Activated B cell treated with CpG ODN at 0.5 μM for 24 hours (primary cell): Measurements from ENCODE around the gene GREB1L. TPM values are rescaled to one million over a fixed set of nuclear protein-coding genes. Genes with fewer than 3 reads are reported as not detected.

Source experiments
- ATAC-seq: fragments of 200-7000 bp; cut with Tn5 transposase; one replicate; pipeline ENCODE4 v1.10.0; 2021; ENCODE audit warnings: low read depth, mild to moderate bottlenecking, moderate library complexity
- CTCF ChIA-PET: fragments of 350-600 bp; sonication (Branson Sonifier 250); formaldehyde crosslinking; loops from one replicate; lab custom pipeline; 2021; ENCODE audit warnings: antibody characterized with exemption; lab: Charles Lee
- POLR2A ChIA-PET: fragments of 350-600 bp; sonication (Branson Sonifier 250); formaldehyde crosslinking; loops from one replicate; lab custom pipeline; 2021; ENCODE audit warnings: antibody characterized with exemption; lab: Charles Lee
- DNase-seq: peaks from one replicate; pipeline ENCODE4 v3.0.0; 2022
- H3K27ac Mint-ChIP-seq: one replicate; pipeline ENCODE4 v1.8.0; 2020; ENCODE audit warnings: mixed read lengths
- H3K27me3 Mint-ChIP-seq: one replicate; pipeline ENCODE4 v1.8.0; 2021; ENCODE audit warnings: mixed read lengths
- H3K36me3 Mint-ChIP-seq: one replicate; pipeline ENCODE4 v1.8.0; 2021; ENCODE audit warnings: low read depth, mixed read lengths
- H3K4me1 Mint-ChIP-seq: one replicate; pipeline ENCODE4 v1.8.0; 2021; ENCODE audit warnings: mixed read lengths
- H3K4me3 Mint-ChIP-seq: one replicate; pipeline ENCODE4 v1.8.0; 2020; ENCODE audit warnings: mild to moderate bottlenecking, mixed read lengths
- H3K9me3 Mint-ChIP-seq: one replicate; pipeline ENCODE4 v1.8.0; 2020; ENCODE audit warnings: mixed read lengths
- intact Hi-C: fragments of 100-400 bp; cut with micrococcal nuclease; formaldehyde crosslinking; loops from one replicate; pipeline ENCODE4 v1.15.1; 2024
- total RNA-seq: library from RNA; stranded (reverse); gene quantifications from 2 replicates; pipeline ENCODE4 v1.2.3, GENCODE V29; 2022
- TF ChIP-seq, protein P1 (sequence below): fragments of 200-600 bp; IDR thresholded peaks from one replicate; pipeline ENCODE4 v1.8.0; 2022; ENCODE audit warnings: antibody characterized with exemption, mild to moderate bottlenecking

GREB1L gene
- total RNA-seq, 1 donor from 2014 or later, result not detected

DNA sequence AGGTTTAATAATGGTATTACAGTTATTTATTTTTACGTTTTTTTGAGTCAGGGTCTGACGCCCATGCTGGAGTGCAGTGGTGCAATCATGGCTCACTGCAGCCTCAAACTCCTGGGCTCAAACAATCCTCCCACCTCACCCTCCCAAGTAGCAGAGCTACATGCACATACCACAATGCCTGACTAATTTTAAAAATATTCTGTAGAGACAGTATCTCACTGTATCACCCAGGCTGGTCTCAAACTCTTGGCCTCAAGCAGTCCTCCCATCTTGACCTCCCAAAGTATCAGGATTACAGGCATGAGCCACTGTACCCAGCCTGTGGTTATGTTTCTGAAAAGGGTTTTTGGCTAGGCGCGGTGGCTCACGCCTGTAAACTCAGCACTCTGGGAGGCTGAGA lies 237.7 kb downstream of the GREB1L start:
- Mint-ChIP-seq H3K36me3 (no peaks in the 10 kb centered on the region), H3K27me3 (peaks cover 6% of the 10 kb centered on the region), H3K27ac (no peak overlapping the region), H3K4me3 (no peak overlapping the region), H3K4me1 (no peaks in the 10 kb centered on the region), H3K9me3 (no peaks in the 10 kb centered on the region)
- intact Hi-C loops, result no loop called here
- ATAC-seq (no peak), DNase-seq (no peak)
- ChIA-PET POLR2A (no interaction called here), CTCF (no interaction called here)
- TF ChIP-seq, protein P1, sequence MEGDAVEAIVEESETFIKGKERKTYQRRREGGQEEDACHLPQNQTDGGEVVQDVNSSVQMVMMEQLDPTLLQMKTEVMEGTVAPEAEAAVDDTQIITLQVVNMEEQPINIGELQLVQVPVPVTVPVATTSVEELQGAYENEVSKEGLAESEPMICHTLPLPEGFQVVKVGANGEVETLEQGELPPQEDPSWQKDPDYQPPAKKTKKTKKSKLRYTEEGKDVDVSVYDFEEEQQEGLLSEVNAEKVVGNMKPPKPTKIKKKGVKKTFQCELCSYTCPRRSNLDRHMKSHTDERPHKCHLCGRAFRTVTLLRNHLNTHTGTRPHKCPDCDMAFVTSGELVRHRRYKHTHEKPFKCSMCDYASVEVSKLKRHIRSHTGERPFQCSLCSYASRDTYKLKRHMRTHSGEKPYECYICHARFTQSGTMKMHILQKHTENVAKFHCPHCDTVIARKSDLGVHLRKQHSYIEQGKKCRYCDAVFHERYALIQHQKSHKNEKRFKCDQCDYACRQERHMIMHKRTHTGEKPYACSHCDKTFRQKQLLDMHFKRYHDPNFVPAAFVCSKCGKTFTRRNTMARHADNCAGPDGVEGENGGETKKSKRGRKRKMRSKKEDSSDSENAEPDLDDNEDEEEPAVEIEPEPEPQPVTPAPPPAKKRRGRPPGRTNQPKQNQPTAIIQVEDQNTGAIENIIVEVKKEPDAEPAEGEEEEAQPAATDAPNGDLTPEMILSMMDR, result no peak

DNA sequence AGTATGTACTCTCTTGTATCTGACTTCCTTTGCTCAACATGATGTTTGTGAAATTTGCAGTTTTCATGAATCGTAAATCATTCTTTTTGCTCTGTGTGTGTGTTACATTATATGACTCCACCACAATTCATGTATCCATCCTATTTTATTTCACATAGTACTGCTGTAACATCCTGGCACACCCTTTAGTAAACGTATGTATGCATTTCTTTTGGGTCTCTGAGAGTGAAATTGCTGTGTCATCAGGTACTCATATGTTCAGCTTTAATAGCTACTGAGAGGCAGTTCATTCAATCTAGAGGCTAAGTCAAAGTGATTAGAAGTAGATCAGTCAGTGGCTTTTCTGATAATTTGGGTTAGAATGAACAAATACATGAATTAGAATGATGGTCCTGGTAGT lies 239.7 kb downstream of the GREB1L start:
- no peaks in the 10 kb centered on the region for H3K9me3 Mint-ChIP-seq
- H3K36me3 Mint-ChIP-seq, result no peaks in the 10 kb centered on the region
- DNase-seq (no peak), ATAC-seq (no peak)
- peaks cover 12% of the 10 kb centered on the region for H3K27me3 Mint-ChIP-seq
- TF ChIP-seq, protein P1, result no peak
- no peak overlapping the region for H3K4me3 Mint-ChIP-seq
- no peak overlapping the region for H3K27ac Mint-ChIP-seq
- CTCF ChIA-PET, result no interaction called here
- H3K4me1 Mint-ChIP-seq, result no peaks in the 10 kb centered on the region
- POLR2A ChIA-PET, result no interaction called here
- intact Hi-C loops, result no loop called here

DNA sequence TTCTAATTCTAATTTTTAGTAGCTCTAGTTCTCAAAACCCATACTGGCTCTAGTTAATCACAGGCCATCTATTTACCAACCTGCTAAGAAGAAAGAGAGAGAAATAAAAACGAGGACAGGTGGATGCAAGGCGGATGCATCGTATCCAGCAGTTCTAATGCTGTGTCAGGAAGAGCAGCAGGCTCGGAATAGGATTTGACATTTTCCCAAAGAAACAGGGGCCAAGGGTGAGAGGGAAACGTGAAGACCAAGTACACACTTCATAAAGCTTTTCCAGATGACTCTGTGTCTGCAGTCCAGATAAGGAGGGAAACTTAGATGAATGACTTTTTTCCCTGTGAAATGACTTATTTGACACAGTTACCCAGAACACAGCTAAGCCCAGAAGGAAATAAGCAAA lies 241.0 kb downstream of the GREB1L start:
- DNase-seq (no peak), ATAC-seq (no peak)
- Mint-ChIP-seq H3K27me3 (peaks cover 12% of the 10 kb centered on the region), H3K4me1 (no peaks in the 10 kb centered on the region), H3K36me3 (no peaks in the 10 kb centered on the region), H3K27ac (no peak overlapping the region), H3K9me3 (no peaks in the 10 kb centered on the region), H3K4me3 (no peak overlapping the region)
- intact Hi-C loops, result no loop called here
- ChIA-PET CTCF (no interaction called here), POLR2A (no interaction called here)
- TF ChIP-seq, protein P1, result no peak

DNA sequence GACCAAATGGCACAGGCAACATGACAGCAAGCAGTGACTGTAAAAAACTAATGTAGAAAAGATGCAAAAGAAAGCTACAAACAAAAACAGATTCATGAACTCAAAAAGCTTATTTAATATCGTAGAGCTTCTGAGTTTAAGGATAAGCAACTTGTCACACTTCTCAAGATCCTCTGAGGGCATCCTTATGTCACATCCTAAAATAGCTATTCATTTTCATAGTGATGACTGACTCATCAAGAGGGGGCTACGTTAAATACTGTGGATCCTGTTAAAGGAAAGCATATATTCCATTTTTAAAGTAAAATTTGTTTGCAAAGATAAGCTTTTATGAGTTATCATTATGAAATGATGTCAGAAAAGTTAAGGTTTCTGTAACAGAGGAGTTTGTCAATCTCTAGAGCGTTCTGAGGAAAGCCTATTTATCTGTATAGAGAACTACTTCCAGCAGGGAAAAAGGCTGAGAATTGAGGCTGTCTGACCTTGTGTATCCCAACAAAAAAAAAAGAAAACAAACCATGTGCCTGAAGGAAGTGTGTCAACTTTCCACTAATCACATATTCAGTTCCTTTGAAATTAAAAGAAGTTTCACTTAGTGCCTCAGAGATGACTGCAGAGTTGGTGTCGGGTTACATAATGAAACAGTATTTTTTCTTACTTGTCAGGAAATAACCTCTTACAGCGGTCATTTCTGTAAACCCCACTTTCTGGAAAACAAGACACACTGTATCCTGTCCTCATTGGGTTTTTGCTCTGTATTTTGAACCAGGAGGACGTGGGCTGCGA lies 243.0 kb downstream of the GREB1L start:
- intact Hi-C loops, result loop anchor here (5.0 kb wide), 1 partner anchor 1217 kb away; no protein-coding TSS in a partner anchor
- H3K9me3 Mint-ChIP-seq, result no peaks in the 10 kb centered on the region

DNA sequence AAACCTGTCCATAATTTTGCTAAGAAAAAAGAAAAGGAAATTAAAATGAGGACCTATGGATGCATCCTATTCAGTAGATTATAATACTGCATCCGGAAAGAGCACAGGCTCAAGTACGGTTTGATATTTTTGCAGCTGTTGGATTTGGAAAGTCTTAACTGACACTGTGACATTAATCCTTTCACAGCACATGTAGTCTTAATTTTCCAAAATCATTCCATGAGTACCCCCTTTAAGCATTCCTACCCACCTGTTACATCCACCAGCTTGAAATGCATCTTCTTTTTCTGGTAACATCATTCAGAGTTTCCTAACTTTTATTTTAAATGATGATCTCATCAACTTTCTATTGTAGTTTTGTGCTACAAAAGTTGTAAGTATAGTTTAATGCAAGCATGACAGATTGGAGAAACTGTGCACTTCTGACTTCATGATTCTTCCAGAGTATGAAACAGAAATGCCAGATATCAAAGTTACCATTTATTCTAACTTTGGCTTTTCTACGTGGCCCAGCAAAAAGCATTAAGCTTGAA lies 244.9 kb downstream of the GREB1L start:
- Mint-ChIP-seq H3K4me3 (no peak overlapping the region), H3K36me3 (no peaks in the 10 kb centered on the region), H3K9me3 (no peaks in the 10 kb centered on the region), H3K27me3 (peaks cover 9% of the 10 kb centered on the region), H3K27ac (no peak overlapping the region), H3K4me1 (no peaks in the 10 kb centered on the region)
- intact Hi-C loops, result loop anchor here (5.0 kb wide), 1 partner anchor 1215 kb away; no protein-coding TSS in a partner anchor
- TF ChIP-seq, protein P1, result no peak
- ATAC-seq, result no peak
- ChIA-PET CTCF (interaction anchor here (0.8 to 1.6 kb wide), 5 partner anchors 9 to 470 kb away, joined by 3 to 5 read pairs (median 3); no protein-coding TSS in a partner anchor), POLR2A (no interaction called here)
- no peak for DNase-seq

More for the DNA sequence above, 243.0 kb downstream of the GREB1L start:
- DNase-seq, result no peak
- Mint-ChIP-seq H3K4me3 (no peak overlapping the region), H3K27ac (no peak overlapping the region), H3K36me3 (no peaks in the 10 kb centered on the region), H3K4me1 (no peaks in the 10 kb centered on the region), H3K27me3 (peaks cover 12% of the 10 kb centered on the region)
- ChIA-PET CTCF (no interaction called here), POLR2A (no interaction called here)
- no peak for ATAC-seq
- TF ChIP-seq, protein P1, result no peak
